Astrocyte (in vitro differentiated cells and primary cell): ENCODE measurements around the gene REEP3.

Experiments
- CTCF ChIP-seq: IDR thresholded peaks from 2 replicates; pipeline ENCODE4 v1.5.1; 2011; ENCODE audit warnings: low read depth, mild to moderate bottlenecking, inconsistent platforms, low read length, moderate library complexity; ENCODE audit not compliant: insufficient read depth
- EZH2 ChIP-seq: IDR thresholded peaks from 2 replicates; pipeline ENCODE4 v1.6.1; 2012; ENCODE audit warnings: mild to moderate bottlenecking, low read length, inconsistent platforms; ENCODE audit not compliant: insufficient read depth

GRCh38 chr10:63645195-63645594 lies 124.0 kb downstream of the REEP3 start:
- TF ChIP-seq CTCF (no peak), EZH2 (no peak)
